Lower lobe of right lung (tissue), 2 donors: ENCODE results near the gene RALGPS1. TPM values are rescaled to one million over a fixed set of nuclear protein-coding genes. Genes with fewer than 3 reads are reported as not detected.

Experiments
- ATAC-seq, 2 donors: fragments of 200-7000 bp; cut with Tn5 transposase; one replicate each; pipeline ENCODE4 v1.9.1; 2020 to 2022; ENCODE audit warnings: mild to moderate bottlenecking in 2 of 2, moderate library complexity in 2 of 2
- DNase-seq: peaks from one replicate; pipeline ENCODE4 v3.0.0-alpha.2; 2020
- H3K27ac ChIP-seq: fragments of 200-600 bp; one replicate; pipeline ENCODE4 v1.8.0; 2022
- H3K27me3 ChIP-seq: fragments of 200-600 bp; one replicate; pipeline ENCODE4 v1.8.0; 2022; ENCODE audit warnings: low read depth
- H3K36me3 ChIP-seq: fragments of 200-600 bp; one replicate; pipeline ENCODE4 v1.8.0; 2022; ENCODE audit warnings: mild to moderate bottlenecking
- H3K4me1 ChIP-seq: fragments of 200-600 bp; one replicate; pipeline ENCODE4 v1.8.0; 2022
- H3K4me3 ChIP-seq: fragments of 200-600 bp; one replicate; pipeline ENCODE4 v1.8.0; 2022; ENCODE audit warnings: mild to moderate bottlenecking
- H3K9me3 ChIP-seq: fragments of 200-600 bp; one replicate; pipeline ENCODE4 v1.8.0; 2022
- intact Hi-C: fragments of 100-400 bp; cut with DNase I; formaldehyde crosslinking; loops from one replicate; pipeline ENCODE4 v1.11.0; 2022
- total RNA-seq: library from RNA; stranded (reverse); fragmentation: NEBNext Ultra II Directional; extraction: Animal tissue kit (Norgen Biotek cat#: 25700); gene quantifications from one replicate; pipeline ENCODE4 v1.2.1, GENCODE V29; 2021
- TF ChIP-seq, protein P1 (sequence below): fragments of 200-600 bp; IDR thresholded peaks from one replicate; pipeline ENCODE4 v1.8.0; 2022; ENCODE audit warnings: antibody characterized with exemption, mild to moderate bottlenecking
- donor health status: DM: no; HTN: yes; CAD: no; lungs with severe emphysema.

The RALGPS1 gene
- total RNA-seq, 1 donor from 2014 or later, result 17.6 TPM

GRCh38 chr9:126933334-126933980 lies 18.9 kb downstream of the RALGPS1 start:
- ATAC-seq (no peak), DNase-seq (no peak)
- H3K27ac ChIP-seq, result no peak overlapping the region
- TF ChIP-seq, protein P1, sequence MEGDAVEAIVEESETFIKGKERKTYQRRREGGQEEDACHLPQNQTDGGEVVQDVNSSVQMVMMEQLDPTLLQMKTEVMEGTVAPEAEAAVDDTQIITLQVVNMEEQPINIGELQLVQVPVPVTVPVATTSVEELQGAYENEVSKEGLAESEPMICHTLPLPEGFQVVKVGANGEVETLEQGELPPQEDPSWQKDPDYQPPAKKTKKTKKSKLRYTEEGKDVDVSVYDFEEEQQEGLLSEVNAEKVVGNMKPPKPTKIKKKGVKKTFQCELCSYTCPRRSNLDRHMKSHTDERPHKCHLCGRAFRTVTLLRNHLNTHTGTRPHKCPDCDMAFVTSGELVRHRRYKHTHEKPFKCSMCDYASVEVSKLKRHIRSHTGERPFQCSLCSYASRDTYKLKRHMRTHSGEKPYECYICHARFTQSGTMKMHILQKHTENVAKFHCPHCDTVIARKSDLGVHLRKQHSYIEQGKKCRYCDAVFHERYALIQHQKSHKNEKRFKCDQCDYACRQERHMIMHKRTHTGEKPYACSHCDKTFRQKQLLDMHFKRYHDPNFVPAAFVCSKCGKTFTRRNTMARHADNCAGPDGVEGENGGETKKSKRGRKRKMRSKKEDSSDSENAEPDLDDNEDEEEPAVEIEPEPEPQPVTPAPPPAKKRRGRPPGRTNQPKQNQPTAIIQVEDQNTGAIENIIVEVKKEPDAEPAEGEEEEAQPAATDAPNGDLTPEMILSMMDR, result no peak
- intact Hi-C loops, result no loop called here
- no peaks in the 10 kb centered on the region for H3K4me1 ChIP-seq
- no peak overlapping the region for H3K4me3 ChIP-seq
- no peaks in the 10 kb centered on the region for H3K36me3 ChIP-seq
- no peaks in the 10 kb centered on the region for H3K27me3 ChIP-seq
- H3K9me3 ChIP-seq, result no peaks in the 10 kb centered on the region

DNA sequence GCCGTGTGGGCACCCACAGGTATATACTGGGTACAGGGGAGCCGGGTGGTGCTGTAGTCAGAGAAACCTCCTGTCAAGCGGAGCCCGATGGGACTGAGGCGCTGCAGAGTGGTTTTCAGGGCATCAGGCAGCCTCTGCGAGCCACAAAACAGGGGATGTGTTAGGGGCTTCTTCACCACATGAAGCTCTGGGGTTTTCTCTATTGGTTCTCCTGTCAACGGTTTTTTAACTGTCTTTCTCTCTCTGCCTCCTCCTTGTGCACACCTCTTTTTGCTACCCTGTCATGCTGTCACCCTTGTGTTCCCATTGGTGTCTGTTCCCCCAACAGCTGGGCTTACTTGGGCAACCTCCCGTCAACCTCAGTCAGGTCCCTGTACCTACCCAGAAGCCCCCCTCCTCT lies 19.9 kb downstream of the RALGPS1 start:
- Histone ChIP-seq H3K4me1 (peaks cover 5% of the 10 kb centered on the region), H3K27ac (no peak overlapping the region), H3K27me3 (no peaks in the 10 kb centered on the region), H3K9me3 (no peaks in the 10 kb centered on the region), H3K36me3 (no peaks in the 10 kb centered on the region), H3K4me3 (no peak overlapping the region)
- intact Hi-C loops, result no loop called here
- DNase-seq, result no peak
- TF ChIP-seq, protein P1, result no peak
- ATAC-seq, result no peak

GRCh38 chr9:126935630-126936029 lies 21.0 kb downstream of the RALGPS1 start:
- TF ChIP-seq, protein P1, result no peak
- DNase-seq, result no peak
- Histone ChIP-seq H3K4me3 (no peak overlapping the region), H3K4me1 (peaks cover 9% of the 10 kb centered on the region), H3K36me3 (no peaks in the 10 kb centered on the region), H3K27ac (no peak overlapping the region), H3K9me3 (no peaks in the 10 kb centered on the region), H3K27me3 (no peaks in the 10 kb centered on the region)
- intact Hi-C loops, result no loop called here
- ATAC-seq, result no peak

DNA sequence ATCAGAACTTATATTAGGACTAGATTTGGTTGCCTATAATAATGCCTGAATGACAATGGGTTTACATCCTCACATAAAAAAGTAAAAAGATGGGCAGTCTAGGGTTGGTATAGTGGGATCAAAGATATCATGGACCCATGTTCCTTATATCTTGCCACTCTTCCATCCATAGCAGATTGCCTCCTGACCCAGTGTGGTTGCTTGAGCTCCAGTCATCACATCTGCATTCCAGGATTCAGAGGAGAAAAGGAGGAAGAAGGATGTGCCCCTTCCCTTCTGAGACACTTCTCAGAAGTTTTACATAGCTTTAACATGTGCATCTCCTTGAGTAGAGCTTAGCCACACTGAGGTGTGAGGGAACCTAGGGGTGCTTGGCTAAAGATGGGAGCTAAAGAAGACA lies 22.9 kb downstream of the RALGPS1 start:
- no peak for ATAC-seq
- DNase-seq, result no peak
- H3K9me3 ChIP-seq, result no peaks in the 10 kb centered on the region
- intact Hi-C loops, result no loop called here
- TF ChIP-seq, protein P1, result no peak
- no peak overlapping the region for H3K27ac ChIP-seq
- H3K4me3 ChIP-seq, result no peak overlapping the region
- no peaks in the 10 kb centered on the region for H3K27me3 ChIP-seq
- H3K36me3 ChIP-seq, result no peaks in the 10 kb centered on the region
- peaks cover 17% of the 10 kb centered on the region for H3K4me1 ChIP-seq

- no peaks in the 10 kb centered on the region for H3K9me3 ChIP-seq
- peaks cover 17% of the 10 kb centered on the region for H3K4me1 ChIP-seq
- no peak overlapping the region for H3K4me3 ChIP-seq
- no peak overlapping the region for H3K27ac ChIP-seq
- no peaks in the 10 kb centered on the region for H3K27me3 ChIP-seq
- intact Hi-C loops, result no loop called here
- TF ChIP-seq, protein P1, result no peak
- ATAC-seq (no peak), DNase-seq (no peak)
- H3K36me3 ChIP-seq, result no peaks in the 10 kb centered on the region
These were observed 23.7 kb downstream of the RALGPS1 start for GRCh38 chr9:126938327-126938726.
